ENCODE results near the gene AK8.

AK8 gene

GRCh38 chr9:132824951-132825350 is 53.1 kb downstream of the AK8 start:
- DNase-seq, result no peak

- DNase-seq, result no peak
Measured at GRCh38 chr9:132824151-132824550, 53.9 kb downstream of the AK8 start.

DNA sequence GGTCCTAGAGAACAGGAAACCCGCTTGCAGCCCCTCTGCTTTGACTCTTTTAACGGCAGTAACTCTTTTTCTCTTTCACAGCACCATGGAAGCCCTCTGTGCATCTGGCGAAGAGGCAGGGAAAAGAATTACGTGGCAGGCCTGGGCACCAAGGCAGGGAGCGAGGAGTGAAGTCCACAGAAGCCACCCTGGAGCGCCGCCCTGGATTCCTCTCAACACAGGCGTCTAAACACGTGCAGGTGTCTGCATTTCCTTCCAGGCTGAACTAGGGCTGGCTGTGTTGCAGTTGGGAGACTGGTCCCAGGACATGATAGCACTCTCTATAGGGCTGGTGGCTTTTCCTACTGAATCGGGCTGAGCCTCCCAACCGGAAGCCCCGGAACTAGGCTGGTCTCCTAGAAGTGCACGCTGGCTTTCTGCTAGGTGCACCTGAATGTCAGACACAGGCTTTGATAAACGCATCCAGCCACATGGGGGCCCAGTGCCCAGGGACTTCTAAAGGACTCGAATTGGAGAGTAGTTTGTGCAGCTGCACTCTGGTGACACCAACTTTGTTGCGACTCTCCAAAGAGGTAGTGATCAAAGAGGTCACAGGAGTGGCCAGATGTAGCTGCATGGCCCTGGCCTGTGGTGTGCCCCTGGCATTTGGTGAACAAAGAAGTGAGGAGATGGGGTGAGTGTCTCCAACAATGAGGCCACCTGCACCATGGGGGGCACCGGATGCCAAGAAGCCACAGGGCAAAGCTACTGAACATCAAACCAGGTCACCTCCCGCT is 54.5 kb downstream of the AK8 start:
- DNase-seq, result no peak

DNA sequence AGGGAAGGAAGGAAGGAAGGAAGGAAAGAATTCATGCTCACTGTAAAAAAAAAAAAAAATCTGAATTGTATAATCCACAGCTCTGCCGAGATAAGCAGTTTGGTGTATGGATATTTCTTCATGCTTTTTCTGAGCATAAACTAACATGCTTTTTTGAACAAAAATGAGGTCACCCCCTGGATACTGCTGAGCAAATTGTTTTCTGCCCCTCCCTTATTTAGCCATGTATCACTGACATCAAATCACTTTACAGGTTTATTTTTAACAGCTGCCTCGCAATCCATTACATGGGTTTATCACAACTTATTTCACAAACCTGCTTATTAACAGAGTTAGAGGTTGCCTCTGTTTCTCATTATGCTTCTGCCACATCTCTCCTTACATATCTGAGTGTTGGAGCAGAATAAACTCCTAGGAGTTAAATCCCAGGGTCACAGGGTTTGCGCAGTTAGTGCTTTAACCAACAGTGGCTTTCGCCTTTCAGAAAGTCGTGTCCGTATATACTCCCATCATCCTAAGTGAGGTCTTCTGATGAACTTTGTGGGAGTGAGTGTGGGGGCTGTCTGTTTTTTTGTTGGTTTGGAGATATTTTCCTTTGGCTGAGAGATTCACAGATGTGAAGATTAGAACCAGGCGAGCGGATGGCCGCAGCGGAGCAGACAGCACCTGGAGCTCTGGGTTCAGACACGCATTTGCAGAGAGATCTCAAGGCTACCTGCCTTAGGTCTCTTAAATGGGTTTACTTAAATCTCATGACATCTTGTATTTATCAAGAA is 57.7 kb downstream of the AK8 start:
- no peak for DNase-seq

DNA sequence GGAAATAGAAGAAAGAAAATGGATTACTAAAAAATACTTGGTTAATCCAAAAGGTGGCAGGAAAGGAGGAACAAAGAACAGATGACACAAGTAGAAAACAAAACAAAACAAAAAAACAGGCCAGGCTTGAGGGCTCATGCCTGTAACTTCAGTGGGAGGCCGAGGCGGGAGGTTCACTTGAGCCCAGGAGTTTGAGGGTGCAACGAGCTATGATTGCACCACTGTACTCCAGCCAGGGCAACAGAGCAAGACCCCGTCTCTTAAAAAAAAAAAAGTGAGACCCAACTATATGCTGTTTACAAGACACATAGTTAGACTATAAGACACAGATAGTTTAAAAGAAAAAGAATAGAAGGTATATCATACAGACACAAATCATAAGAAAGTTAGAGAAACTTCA is 59.5 kb downstream of the AK8 start:
- no peak for DNase-seq

DNA sequence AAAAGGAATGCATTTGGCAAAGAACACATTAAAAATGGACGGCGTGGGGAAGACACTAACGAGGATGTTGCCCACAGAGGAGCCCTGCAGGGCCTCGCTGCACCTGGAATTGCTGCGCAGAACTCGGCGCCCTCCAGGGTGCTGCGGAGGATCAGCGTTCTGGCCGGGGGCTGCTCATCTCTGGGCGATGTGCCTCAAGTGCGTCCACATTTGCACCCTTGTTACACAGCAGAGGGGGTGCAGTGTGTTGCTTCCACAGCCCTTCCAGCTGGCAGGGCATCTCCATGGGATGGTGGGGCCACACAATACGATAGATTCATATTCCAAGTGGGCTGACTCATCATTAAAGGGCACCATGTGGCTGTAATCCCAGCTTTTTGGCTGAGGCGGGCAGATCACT is 63.1 kb downstream of the AK8 start:
- no peak for DNase-seq

GRCh38 chr9:132813115-132813771 is 64.8 kb downstream of the AK8 start:
- DNase-seq, result no peak

GRCh38 chr9:132811985-132812384 is 66.1 kb downstream of the AK8 start:
- DNase-seq, result no peak

- DNase-seq, result no peak
Measured at GRCh38 chr9:132810314-132810713, 67.8 kb downstream of the AK8 start.

DNA sequence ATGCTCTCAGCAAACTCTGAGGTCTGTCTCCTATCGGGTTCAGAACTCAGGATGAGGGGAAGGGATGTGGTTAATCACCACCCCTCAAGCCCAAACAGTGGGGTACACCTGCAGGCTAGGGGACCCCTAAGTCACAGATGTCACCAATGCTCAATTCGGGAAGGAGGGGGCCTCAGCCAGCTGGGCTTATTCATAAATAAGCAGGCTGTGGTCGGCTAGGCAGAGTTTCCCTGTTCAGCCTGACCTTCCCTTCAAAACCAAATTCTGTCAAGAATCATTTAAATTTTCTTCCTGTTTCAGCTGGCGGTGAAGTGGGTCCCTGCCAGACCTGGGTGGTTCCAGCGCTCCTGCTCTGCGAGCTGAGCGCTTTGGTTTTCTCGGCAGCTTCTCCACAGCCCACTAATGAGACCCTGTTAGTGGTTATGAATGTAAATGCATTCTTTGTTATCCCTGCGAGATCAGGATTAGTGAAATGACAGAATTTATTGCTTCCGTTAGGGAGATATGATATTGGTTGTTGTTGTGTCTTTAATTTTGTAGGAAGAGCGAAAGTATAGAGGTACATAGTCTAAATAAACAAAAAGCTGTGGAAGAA is 68.3 kb downstream of the AK8 start:
- DNase-seq, result no peak

GRCh38 chr9:132808645-132809044 is 69.4 kb downstream of the AK8 start:
- no peak for DNase-seq

DNA sequence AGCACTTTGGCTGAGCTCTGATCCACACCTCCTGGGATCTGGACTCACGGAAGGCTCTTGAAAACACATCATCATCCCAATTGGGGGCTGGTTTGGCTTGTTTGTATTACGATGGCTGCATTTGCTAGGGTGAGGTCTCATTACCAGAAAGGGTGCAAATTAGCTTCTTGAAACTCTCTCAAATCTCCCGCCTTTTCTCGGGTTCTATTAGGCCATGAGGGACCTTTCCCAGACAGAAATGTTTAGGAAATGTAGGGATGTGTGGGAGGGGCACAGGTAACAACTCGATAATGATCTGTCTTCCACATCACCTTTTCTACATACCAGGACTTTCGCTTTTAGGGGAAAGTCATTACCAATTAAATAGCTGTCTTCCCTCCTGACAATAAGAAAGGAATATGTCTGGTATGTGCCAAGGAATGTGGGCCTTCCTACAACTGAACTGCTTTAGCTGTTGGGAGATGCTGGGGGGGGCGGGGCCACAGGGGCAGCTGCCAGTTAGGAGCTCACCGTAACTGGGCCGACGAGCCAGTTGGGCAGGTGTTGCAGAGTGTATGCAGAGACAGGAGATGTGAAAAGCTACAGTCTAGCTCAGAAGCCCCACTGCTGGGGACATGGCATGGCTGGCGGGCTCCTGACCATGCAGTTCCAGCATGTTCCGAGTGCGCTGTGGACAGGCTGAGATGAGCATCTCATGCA is 71.2 kb downstream of the AK8 start:
- DNase-seq, result no peak

GRCh38 chr9:132806306-132806705 is 71.8 kb downstream of the AK8 start:
- DNase-seq, result no peak

- DNase-seq, result no peak
Measured at GRCh38 chr9:132804576-132805295, 73.3 kb downstream of the AK8 start.

- DNase-seq, result no peak
Measured at GRCh38 chr9:132802121-132802795, 75.8 kb downstream of the AK8 start.

DNA sequence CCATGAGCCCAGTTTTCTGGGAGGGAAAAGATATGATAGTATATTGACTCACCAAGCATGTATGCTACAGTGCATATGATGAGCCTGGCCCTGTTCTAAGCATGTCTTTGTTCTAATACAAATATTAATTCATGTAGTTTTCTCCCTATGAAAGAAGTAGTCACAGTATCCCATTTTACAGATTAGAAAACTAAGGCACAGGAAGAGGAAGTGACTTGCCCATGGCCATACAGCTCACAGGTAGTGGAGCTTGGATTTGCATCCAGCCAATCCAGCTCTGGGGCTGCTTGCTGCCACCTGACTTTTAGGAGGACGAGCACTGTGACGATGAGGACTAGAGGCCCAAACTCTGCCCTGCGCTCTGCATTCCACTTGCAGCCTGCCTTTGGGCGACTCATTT is 76.4 kb downstream of the AK8 start:
- DNase-seq, result no peak

DNA sequence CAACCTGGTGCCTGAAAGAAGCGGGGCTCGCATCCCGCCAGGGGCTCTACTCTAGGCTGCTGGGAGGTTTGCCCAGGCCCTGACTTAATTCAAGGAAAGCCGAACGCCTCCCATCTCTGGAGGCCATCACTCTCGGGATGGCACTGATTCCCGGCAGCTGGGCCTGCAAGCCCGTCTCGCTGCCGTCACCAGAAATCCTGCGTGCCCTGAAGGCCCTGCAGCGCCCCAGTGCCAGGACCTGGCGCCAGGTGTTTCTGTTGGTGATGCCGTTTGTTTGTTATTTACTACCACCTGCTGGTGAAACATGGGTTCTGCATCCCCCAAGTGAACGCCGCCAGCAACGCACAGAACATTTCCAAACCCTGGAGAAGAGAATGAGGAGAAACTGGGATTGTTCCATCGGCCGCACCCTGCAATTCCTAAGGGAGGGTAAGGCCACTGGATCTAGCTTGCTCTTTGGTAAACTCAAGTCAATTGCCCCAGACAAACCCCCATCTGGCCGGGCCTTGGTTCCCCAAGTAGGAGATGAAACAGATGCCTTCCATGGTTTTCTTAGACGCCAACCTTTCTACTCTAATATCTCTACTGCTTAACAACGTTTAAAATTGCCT is 77.9 kb downstream of the AK8 start:
- peak; percentile 74 to 82 for DNase-seq

DNA sequence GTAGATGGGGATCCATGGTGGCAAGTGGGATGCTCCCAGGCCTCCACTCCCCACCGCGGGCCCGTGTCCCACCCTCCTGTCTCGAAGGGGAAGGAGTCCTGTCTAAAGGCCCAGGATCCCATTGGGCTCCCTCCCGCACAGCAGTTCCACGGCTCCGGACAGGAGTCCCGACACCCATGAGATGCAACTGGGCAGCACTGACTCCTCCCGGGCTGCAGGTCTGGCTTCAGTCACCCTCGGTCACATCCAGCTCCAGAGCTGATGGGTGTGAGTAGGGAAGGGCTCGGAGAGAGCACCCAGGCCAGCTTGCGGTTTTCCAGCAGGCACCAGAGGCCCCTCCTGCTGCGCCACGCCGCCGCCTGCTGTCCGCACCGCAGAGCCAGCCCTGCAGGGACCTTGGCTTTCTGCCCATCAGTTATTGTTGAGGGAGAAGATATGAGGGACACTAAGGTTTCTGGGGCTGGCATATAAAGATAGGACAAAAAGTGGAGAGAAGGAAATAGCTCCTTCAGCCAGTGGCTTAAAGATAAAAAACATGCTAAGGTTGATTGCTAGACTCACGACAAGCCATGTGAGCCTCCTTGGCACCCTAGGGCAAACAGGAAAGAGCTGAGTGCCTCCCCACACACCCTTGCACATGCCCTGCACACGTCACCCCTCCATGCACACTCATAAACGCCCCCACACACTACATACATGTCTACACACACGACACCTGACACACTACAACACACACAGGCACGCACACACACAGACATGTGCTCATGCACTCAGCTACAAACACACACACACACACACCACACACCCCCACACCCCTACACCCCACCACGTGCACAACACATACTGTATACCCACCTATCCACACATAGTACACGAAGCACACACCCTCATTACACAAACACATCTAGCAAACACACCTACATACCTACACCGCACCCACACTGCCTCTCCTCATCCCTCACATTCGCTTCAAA is 79.0 kb downstream of the AK8 start:
- DNase-seq, result peak in 1 of 2 experiments; percentile 38

- DNase-seq, result no peak
Measured at GRCh38 chr9:132797861-132798659, 80.0 kb downstream of the AK8 start.

All from SHP77 (cell line).